ENCODE measurements around the gene ABI3BP. TPM values are rescaled to one million over a fixed set of nuclear protein-coding genes. Genes with fewer than 3 reads are reported as not detected.

Gene ABI3BP
- total RNA-seq, 1 donor from 2014 or later: not detected

DNA sequence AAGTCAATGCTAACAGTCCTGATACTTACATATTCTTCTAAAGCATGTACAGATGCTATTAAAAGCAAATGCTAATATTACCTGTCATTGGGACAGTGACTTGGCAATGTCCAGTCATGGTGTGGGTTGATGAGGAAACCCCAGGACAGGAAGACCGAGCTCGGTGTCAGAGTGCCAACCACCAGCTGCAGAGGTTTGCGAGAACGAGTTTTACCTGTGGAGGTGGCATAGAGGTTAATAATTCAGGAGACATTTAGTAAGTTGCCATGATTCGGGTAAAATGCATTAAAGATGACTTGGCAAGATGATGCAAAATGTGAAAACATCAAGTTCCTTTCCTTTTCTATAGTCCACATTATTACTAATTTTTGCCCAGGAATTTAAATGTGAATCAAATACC lies 94.5 kb downstream of the ABI3BP start:
- Mint-ChIP-seq H3K27ac (ENCODE audit: unreplicated experiment) (no peak overlapping the region), H3K36me3 (ENCODE audit: low read depth) (no peaks in the 10 kb centered on the region), H3K4me1 (no peaks in the 10 kb centered on the region), H3K27me3 (ENCODE audit: low read depth) (no peaks in the 10 kb centered on the region), H3K9me3 (peaks cover 3% of the 10 kb centered on the region), H3K4me3 (no peak overlapping the region)
- no peak for DNase-seq (ENCODE audit: low read depth, low spot score)
- no peak for TF ChIP-seq CTCF (conservative IDR thresholded peaks at IDR 0.05)

- no peaks in the 10 kb centered on the region for H3K27me3 Mint-ChIP-seq (ENCODE audit: low read depth)
- no peak for TF ChIP-seq CTCF (conservative IDR thresholded peaks at IDR 0.05)
- no peaks in the 10 kb centered on the region for H3K36me3 Mint-ChIP-seq (ENCODE audit: low read depth)
These were observed 96.2 kb downstream of the ABI3BP start for GRCh38 chr3:100896994-100897393.

GRCh38 chr3:100893590-100893989 lies 99.6 kb downstream of the ABI3BP start:
- Mint-ChIP-seq H3K9me3 (peaks cover 4% of the 10 kb centered on the region), H3K27me3 (ENCODE audit: low read depth) (no peaks in the 10 kb centered on the region), H3K27ac (ENCODE audit: unreplicated experiment) (no peak overlapping the region), H3K4me3 (no peak overlapping the region), H3K4me1 (no peaks in the 10 kb centered on the region), H3K36me3 (ENCODE audit: low read depth) (no peaks in the 10 kb centered on the region)
- DNase-seq (ENCODE audit: low read depth, low spot score): no peak
- TF ChIP-seq CTCF (conservative IDR thresholded peaks at IDR 0.05): peak; percentile 44

More at GRCh38 chr3:100896994-100897393, 96.2 kb downstream of the ABI3BP start:
- H3K27ac Mint-ChIP-seq (ENCODE audit: unreplicated experiment): no peak overlapping the region
- H3K4me1 Mint-ChIP-seq: no peaks in the 10 kb centered on the region
- DNase-seq (ENCODE audit: low read depth, low spot score): no peak
- no peak overlapping the region for H3K4me3 Mint-ChIP-seq
- H3K9me3 Mint-ChIP-seq: peaks cover 4% of the 10 kb centered on the region

GRCh38 chr3:100893108-100893507 lies 100.1 kb downstream of the ABI3BP start:
- Mint-ChIP-seq H3K9me3 (peaks cover 4% of the 10 kb centered on the region), H3K27me3 (ENCODE audit: low read depth) (no peaks in the 10 kb centered on the region), H3K4me1 (no peaks in the 10 kb centered on the region), H3K27ac (ENCODE audit: unreplicated experiment) (no peak overlapping the region), H3K36me3 (ENCODE audit: low read depth) (no peaks in the 10 kb centered on the region), H3K4me3 (no peak overlapping the region)
- DNase-seq (ENCODE audit: low read depth, low spot score): no peak
- TF ChIP-seq CTCF (conservative IDR thresholded peaks at IDR 0.05): no peak

DNA sequence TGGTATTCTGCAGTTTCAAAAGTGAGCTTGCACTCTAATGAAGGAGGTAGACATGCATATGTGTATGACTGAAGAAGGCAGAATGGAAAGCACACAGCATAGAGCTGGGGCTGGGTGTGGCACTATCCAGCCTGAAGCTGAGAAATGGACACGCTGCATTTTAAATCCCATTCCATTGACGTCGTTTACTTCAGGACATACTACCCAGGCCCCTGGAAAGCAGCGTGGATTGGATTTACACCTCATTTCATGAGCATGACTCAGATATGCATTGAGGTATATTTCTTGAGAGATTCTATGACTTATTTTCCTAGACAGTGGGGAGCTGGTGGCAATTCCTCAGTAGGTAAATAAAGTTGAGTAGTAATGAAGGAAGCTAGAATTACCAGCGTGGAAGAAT lies 101.4 kb downstream of the ABI3BP start:
- H3K9me3 Mint-ChIP-seq: peaks cover 4% of the 10 kb centered on the region
- H3K27ac Mint-ChIP-seq (ENCODE audit: unreplicated experiment): no peak overlapping the region
- H3K36me3 Mint-ChIP-seq (ENCODE audit: low read depth): no peaks in the 10 kb centered on the region
- H3K27me3 Mint-ChIP-seq (ENCODE audit: low read depth): no peaks in the 10 kb centered on the region
- no peak for TF ChIP-seq CTCF (conservative IDR thresholded peaks at IDR 0.05)
- DNase-seq (ENCODE audit: low read depth, low spot score): no peak
- H3K4me3 Mint-ChIP-seq: no peak overlapping the region
- no peaks in the 10 kb centered on the region for H3K4me1 Mint-ChIP-seq

DNA sequence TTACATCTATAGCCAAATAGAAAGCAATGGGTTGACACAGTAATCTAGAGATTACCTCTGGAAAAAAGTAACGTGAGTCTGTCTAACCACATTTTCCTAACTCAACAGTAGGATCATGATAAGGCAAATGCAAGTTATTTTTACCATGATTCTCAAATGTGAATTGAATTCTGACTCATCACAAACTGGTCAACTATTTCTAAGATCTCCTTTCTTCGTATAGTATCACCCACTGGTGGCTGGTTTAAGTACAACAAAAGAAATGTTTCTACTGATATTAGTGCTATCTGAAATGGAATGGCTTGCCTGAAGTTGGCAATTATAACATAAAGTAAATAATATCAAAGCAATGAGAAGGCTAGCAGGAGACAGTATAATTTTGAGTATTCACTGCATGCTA lies 102.2 kb downstream of the ABI3BP start:
- Mint-ChIP-seq H3K9me3 (peaks cover 4% of the 10 kb centered on the region), H3K27ac (ENCODE audit: unreplicated experiment) (no peak overlapping the region), H3K4me3 (no peak overlapping the region), H3K36me3 (ENCODE audit: low read depth) (no peaks in the 10 kb centered on the region), H3K4me1 (no peaks in the 10 kb centered on the region), H3K27me3 (ENCODE audit: low read depth) (no peaks in the 10 kb centered on the region)
- TF ChIP-seq CTCF (conservative IDR thresholded peaks at IDR 0.05): no peak
- no peak for DNase-seq (ENCODE audit: low read depth, low spot score)

Measured in neural crest cell (in vitro differentiated cells).